Osteoblast (primary cell): ENCODE results near the gene LANCL2. TPM values are rescaled to one million over a fixed set of nuclear protein-coding genes. Genes with fewer than 3 reads are reported as not detected.

ENCODE experiments used
- DNase-seq: peaks from one replicate; pipeline ENCODE4 v3.0.0; 2011; ENCODE audit warnings: low spot score, mixed read lengths; ENCODE audit not compliant: insufficient read length; ENCODE audit errors: missing footprints
- H2AFZ ChIP-seq: 2 replicates; pipeline ENCODE4 v1.6.0; 2011; ENCODE audit warnings: mild to moderate bottlenecking, low read length
- H3K27ac ChIP-seq: 2 replicates; pipeline ENCODE4 v1.5.1; 2011; ENCODE audit warnings: mild to moderate bottlenecking, low read depth, low read length, moderate library complexity
- H3K27me3 ChIP-seq: 2 replicates; pipeline ENCODE4 v1.6.0; 2012; ENCODE audit warnings: mild to moderate bottlenecking, control low read depth, inconsistent platforms, low read length, moderate library complexity; ENCODE audit not compliant: insufficient read depth
- H3K36me3 ChIP-seq: 2 replicates; pipeline ENCODE4 v1.5.1; 2011; ENCODE audit warnings: mild to moderate bottlenecking, low read length, control low read depth, moderate library complexity; ENCODE audit not compliant: insufficient read depth
- H3K4me1 ChIP-seq: 2 replicates; pipeline ENCODE4 v1.5.1; 2011; ENCODE audit warnings: mild to moderate bottlenecking, low read length, control low read depth, moderate library complexity; ENCODE audit not compliant: insufficient read depth
- H3K4me2 ChIP-seq: 2 replicates; pipeline ENCODE4 v1.6.0; 2011; ENCODE audit warnings: mild to moderate bottlenecking, low read length; ENCODE audit not compliant: insufficient read depth
- H3K4me3 ChIP-seq: fragments of 200-600 bp; sonication (generic); 3 replicates; pipeline ENCODE4 v1.5.1; 2012; ENCODE audit warnings: mild to moderate bottlenecking, low read length, inconsistent platforms; ENCODE audit not compliant: insufficient read depth
- H3K79me2 ChIP-seq: 2 replicates; pipeline ENCODE4 v1.6.0; 2012; ENCODE audit warnings: mild to moderate bottlenecking, low read length, control low read depth, inconsistent platforms; ENCODE audit not compliant: insufficient read depth
- H3K9me3 ChIP-seq: 2 replicates; pipeline ENCODE4 v1.5.1; 2011; ENCODE audit warnings: low read depth, low read length, control low read depth
- H4K20me1 ChIP-seq: 2 replicates; pipeline ENCODE4 v1.6.0; 2012; ENCODE audit warnings: mild to moderate bottlenecking, low read length, control low read depth; ENCODE audit not compliant: insufficient read depth
- CTCF ChIP-seq: IDR thresholded peaks from 2 replicates; pipeline ENCODE4 v1.5.1; 2011; ENCODE audit warnings: mild to moderate bottlenecking, low read depth, low read length, moderate library complexity; ENCODE audit errors: extremely low read depth
- total RNA-seq: library from RNA; depleted of rRNA; stranded (reverse); fragments of >200 nt; gene quantifications from 2 replicates; pipeline ENCODE4 v1.2.3, GENCODE V29; 2012

LANCL2 gene
- total RNA-seq, 1 donor, result 19.2 TPM

GRCh38 chr7:55377162-55377817, 12.2 kb downstream of the LANCL2 start:
- Histone ChIP-seq H3K36me3 (no peaks in the 10 kb centered on the region), H4K20me1 (peaks cover 4% of the 10 kb centered on the region), H2AFZ (no peak overlapping the region), H3K4me1 (peaks cover under 1% of the 10 kb centered on the region), H3K27me3 (no peaks in the 10 kb centered on the region), H3K4me3 (no peak overlapping the region), H3K4me2 (no peak overlapping the region), H3K27ac (no peak overlapping the region), H3K79me2 (peaks cover 9% of the 10 kb centered on the region), H3K9me3 (no peaks in the 10 kb centered on the region)
- TF ChIP-seq CTCF, result no peak
- DNase-seq, result no peak

GRCh38 chr7:55379285-55379684, 14.1 kb downstream of the LANCL2 start:
- no peaks in the 10 kb centered on the region for H3K36me3 ChIP-seq
- H3K9me3 ChIP-seq, result no peaks in the 10 kb centered on the region
- no peaks in the 10 kb centered on the region for H3K27me3 ChIP-seq
- no peak overlapping the region for H3K4me2 ChIP-seq
- no peak overlapping the region for H3K27ac ChIP-seq
- peaks cover 4% of the 10 kb centered on the region for H3K79me2 ChIP-seq
- peaks cover 3% of the 10 kb centered on the region for H3K4me1 ChIP-seq
- peaks cover 4% of the 10 kb centered on the region for H4K20me1 ChIP-seq
- no peak overlapping the region for H3K4me3 ChIP-seq
- no peak overlapping the region for H2AFZ ChIP-seq
- no peak for TF ChIP-seq CTCF
- DNase-seq, result no peak

- Histone ChIP-seq H2AFZ (no peak overlapping the region), H3K79me2 (no peaks in the 10 kb centered on the region), H3K27ac (no peak overlapping the region), H3K4me2 (no peak overlapping the region), H3K36me3 (no peaks in the 10 kb centered on the region), H3K9me3 (no peaks in the 10 kb centered on the region), H3K4me3 (no peak overlapping the region), H4K20me1 (peaks cover 3% of the 10 kb centered on the region), H3K27me3 (no peaks in the 10 kb centered on the region), H3K4me1 (peaks cover 3% of the 10 kb centered on the region)
- TF ChIP-seq CTCF, result no peak
- no peak for DNase-seq
Observed at GRCh38 chr7:55381189-55381588, 16.1 kb downstream of the LANCL2 start.

- Histone ChIP-seq H3K4me2 (no peak overlapping the region), H3K4me1 (peaks cover 3% of the 10 kb centered on the region), H3K27ac (no peak overlapping the region), H3K79me2 (no peaks in the 10 kb centered on the region), H2AFZ (no peak overlapping the region), H3K27me3 (no peaks in the 10 kb centered on the region), H3K9me3 (peaks cover 2% of the 10 kb centered on the region), H3K4me3 (no peak overlapping the region), H4K20me1 (no peaks in the 10 kb centered on the region), H3K36me3 (no peaks in the 10 kb centered on the region)
- no peak for DNase-seq
- TF ChIP-seq CTCF, result no peak
Observed at GRCh38 chr7:55381696-55382095, 16.6 kb downstream of the LANCL2 start.
